Measurements from ENCODE around the gene TMEM94.
A peak's percentile ranks its signal among the peaks of the same experiment; 100 is the strongest.

Gene TMEM94

GRCh38 chr17:75468779-75469373 is 12.4 kb downstream of the TMEM94 start:
- ChIA-PET POLR2A (no interaction called here), CTCF (interaction anchor here (1.5 kb wide), 1 partner anchor 35 kb away, joined by 4 read pairs; no protein-coding TSS in a partner anchor)
- Histone ChIP-seq H3K27ac (ENCODE audit: extremely low read depth, low read depth, low read length) (no peak overlapping the region), H3K4me1 (ENCODE audit: control insufficient read depth, insufficient read depth, low read length) (no peaks in the 10 kb centered on the region), H3K4me3 (ENCODE audit: low read depth, low read length) (no peak overlapping the region), H3K9me3 (ENCODE audit: control insufficient read depth, insufficient read depth, low read depth, low read length) (no peaks in the 10 kb centered on the region), H3K36me3 (ENCODE audit: control insufficient read depth in 2 of 2, insufficient read depth in 1 of 2, low read length in 2 of 2) (peaks cover 4 to 25% of the 10 kb centered on the region in 2 experiments; a peak in 2 of 3 replicates)
- TF ChIP-seq SCRT2 (tag by site-specific recombination; IDR thresholded peaks at IDR 0.05): peak; percentile 32; the same call in 1 of the 2 replicates
- TF ChIP-seq MEIS1 (CRISPR knock-in tag; IDR thresholded peaks at IDR 0.05; ENCODE audit: borderline replicate concordance): no peak

GRCh38 chr17:75471207-75471606 is 14.8 kb downstream of the TMEM94 start:
- no peak overlapping the region for H3K27ac ChIP-seq (ENCODE audit: extremely low read depth, low read depth, low read length)
- no peak overlapping the region for H3K4me3 ChIP-seq (ENCODE audit: low read depth, low read length)
- H3K36me3 ChIP-seq (ENCODE audit: control insufficient read depth in 2 of 2, insufficient read depth in 1 of 2, low read length in 2 of 2): peaks cover 4 to 40% of the 10 kb centered on the region in 2 experiments; a peak in 2 of 3 replicates
- CTCF ChIA-PET: no interaction called here
- TF ChIP-seq ZBTB17 (tag by site-specific recombination; IDR thresholded peaks at IDR 0.05): no peak
- TF ChIP-seq PRDM1 (tag by site-specific recombination; IDR thresholded peaks at IDR 0.05): 0 out of 2 replicates have a peak, but pooled peaks have one; percentile 31
- H3K4me1 ChIP-seq (ENCODE audit: control insufficient read depth, insufficient read depth, low read length): no peaks in the 10 kb centered on the region
- POLR2A ChIA-PET: no interaction called here
- H3K9me3 ChIP-seq (ENCODE audit: control insufficient read depth, insufficient read depth, low read depth, low read length): no peaks in the 10 kb centered on the region

GRCh38 chr17:75472119-75472518 is 15.7 kb downstream of the TMEM94 start:
- CTCF ChIA-PET: interaction anchor here (0.6 to 1.2 kb wide), 2 partner anchors 53 to 154 kb away, joined by 3 read pairs; partner anchors contain the start of gene LLGL2

GRCh38 chr17:75473246-75473645 is 16.8 kb downstream of the TMEM94 start:
- Histone ChIP-seq H3K27ac (ENCODE audit: extremely low read depth, low read depth, low read length) (no peak overlapping the region), H3K4me3 (ENCODE audit: low read depth, low read length) (no peak overlapping the region), H3K9me3 (ENCODE audit: control insufficient read depth, insufficient read depth, low read depth, low read length) (no peaks in the 10 kb centered on the region), H3K4me1 (ENCODE audit: control insufficient read depth, insufficient read depth, low read length) (no peaks in the 10 kb centered on the region), H3K36me3 (ENCODE audit: control insufficient read depth in 2 of 2, insufficient read depth in 1 of 2, low read length in 2 of 2) (peaks cover 0 to 47% of the 10 kb centered on the region in 2 experiments; a peak in 2 of 3 replicates)
- ChIA-PET CTCF (interaction anchor here (0.8 to 1.2 kb wide), 2 partner anchors 153 to 161 kb away, joined by 3 read pairs; no protein-coding TSS in a partner anchor), POLR2A (interaction anchor here (0.6 to 2.1 kb wide), 2 partner anchors 17 to 366 kb away, joined by 3 to 5 read pairs; partner anchors contain the start of gene TMEM94)
- TF ChIP-seq ZNF549 (tag by site-specific recombination; IDR thresholded peaks at IDR 0.05) (no peak), ZNF792 (tag by site-specific recombination; IDR thresholded peaks at IDR 0.05) (no peak), MYNN (tag by site-specific recombination; IDR thresholded peaks at IDR 0.05; ENCODE audit: borderline replicate concordance) (no peak), ZNF354C (tag by site-specific recombination; IDR thresholded peaks at IDR 0.05; ENCODE audit: borderline replicate concordance, low read depth) (no peak), KLF7 (tag by site-specific recombination; IDR thresholded peaks at IDR 0.05; ENCODE audit: borderline replicate concordance) (no peak), ZNF76 (tag by site-specific recombination; IDR thresholded peaks at IDR 0.05; ENCODE audit: borderline replicate concordance, low read depth) (no peak), ZNF169 (tag by site-specific recombination; IDR thresholded peaks at IDR 0.05) (no peak), ZNF639 (tag by site-specific recombination; IDR thresholded peaks at IDR 0.05) (no peak), ZNF132 (tag by site-specific recombination; IDR thresholded peaks at IDR 0.05; ENCODE audit: borderline replicate concordance) (no peak), ZNF571 (tag by site-specific recombination; IDR thresholded peaks at IDR 0.05) (no peak), SP3 (tag by site-specific recombination; IDR thresholded peaks at IDR 0.05) (no peak), IKZF3 (tag by site-specific recombination; IDR thresholded peaks at IDR 0.05) (no peak), ZNF791 (tag by site-specific recombination; IDR thresholded peaks at IDR 0.05) (no peak), ZNF19 (tag by site-specific recombination; IDR thresholded peaks at IDR 0.05; ENCODE audit: low read depth) (no peak)

More at GRCh38 chr17:75472119-75472518, 15.7 kb downstream of the TMEM94 start:
- Histone ChIP-seq H3K9me3 (ENCODE audit: control insufficient read depth, insufficient read depth, low read depth, low read length) (no peaks in the 10 kb centered on the region), H3K27ac (ENCODE audit: extremely low read depth, low read depth, low read length) (no peak overlapping the region), H3K36me3 (ENCODE audit: control insufficient read depth in 2 of 2, insufficient read depth in 1 of 2, low read length in 2 of 2) (peaks cover 0 to 45% of the 10 kb centered on the region in 2 experiments; a peak in 2 of 3 replicates), H3K4me3 (ENCODE audit: low read depth, low read length) (no peak overlapping the region), H3K4me1 (ENCODE audit: control insufficient read depth, insufficient read depth, low read length) (no peaks in the 10 kb centered on the region)
- POLR2A ChIA-PET: no interaction called here
- TF ChIP-seq ZNF530 (tag by site-specific recombination; IDR thresholded peaks at IDR 0.05; ENCODE audit: low read depth) (no peak), ZIC2 (tag by site-specific recombination; IDR thresholded peaks at IDR 0.05) (peak; percentile 66)
